Measurements from ENCODE around the gene PM20D1. TPM values are rescaled to one million over a fixed set of nuclear protein-coding genes. Genes with fewer than 3 reads are reported as not detected.

The PM20D1 gene
- polyA plus RNA-seq, 3 donors from 2014 or later: 1.9 to 3.1 (median 2.6) TPM

GRCh38 chr1:205809942-205810345, 40.0 kb downstream of the PM20D1 start:
- Mint-ChIP-seq H3K27me3 (ENCODE audit: low read depth in 3 of 3) (peaks cover 1 to 4% (median 4%) of the 10 kb centered on the region in 3 donors), H3K4me1 (peaks cover 66 to 82% of the 10 kb centered on the region in 2 donors), H3K27ac (no peak overlapping the region), H3K36me3 (peaks cover 0 to 10% (median 7%) of the 10 kb centered on the region in 3 donors), H3K4me3 (no peak overlapping the region), H3K9me3 (no peaks in the 10 kb centered on the region)
- no peak for DNase-seq

- Mint-ChIP-seq H3K4me1 (peaks cover 70 to 87% of the 10 kb centered on the region in 2 donors), H3K9me3 (no peaks in the 10 kb centered on the region), H3K36me3 (peaks cover 0 to 13% (median 7%) of the 10 kb centered on the region in 3 donors), H3K4me3 (peak overlapping the region in 2 of 5 donors; percentile 33), H3K27ac (no peak overlapping the region), H3K27me3 (ENCODE audit: low read depth in 3 of 3) (peaks cover 0 to 4% (median 4%) of the 10 kb centered on the region in 3 donors)
- no peak for DNase-seq
These were observed 40.5 kb downstream of the PM20D1 start for GRCh38 chr1:205809469-205809868.

- Mint-ChIP-seq H3K36me3 (peaks cover 0 to 9% (median 9%) of the 10 kb centered on the region in 3 donors), H3K4me3 (peak overlapping the region in 1 of 5 donors; percentile 29), H3K4me1 (peaks cover 43 to 63% of the 10 kb centered on the region in 2 donors), H3K27ac (peak overlapping the region in 3 of 6 donors; percentile 54 to 74 (median 59)), H3K9me3 (no peaks in the 10 kb centered on the region), H3K27me3 (ENCODE audit: low read depth in 3 of 3) (peaks cover 0 to 2% (median 2%) of the 10 kb centered on the region in 3 donors)
- DNase-seq: no peak
These were observed 44.7 kb downstream of the PM20D1 start for GRCh38 chr1:205805082-205805711.

GRCh38 chr1:205804605-205805004, 45.3 kb downstream of the PM20D1 start:
- peaks cover 0 to 2% (median 2%) of the 10 kb centered on the region in 3 donors for H3K27me3 Mint-ChIP-seq (ENCODE audit: low read depth in 3 of 3)
- H3K27ac Mint-ChIP-seq: peak overlapping the region in 2 of 6 donors; percentile 37 to 59
- no peak for DNase-seq
- peak overlapping the region in 1 of 5 donors; percentile 29 for H3K4me3 Mint-ChIP-seq
- H3K9me3 Mint-ChIP-seq: no peaks in the 10 kb centered on the region
- H3K4me1 Mint-ChIP-seq: peaks cover 41 to 58% of the 10 kb centered on the region in 2 donors
- H3K36me3 Mint-ChIP-seq: peaks cover 0 to 9% (median 9%) of the 10 kb centered on the region in 3 donors

- Mint-ChIP-seq H3K27me3 (ENCODE audit: low read depth in 3 of 3) (peaks cover 0 to 2% (median 0%) of the 10 kb centered on the region in 3 donors), H3K4me1 (peaks cover 36 to 52% of the 10 kb centered on the region in 2 donors), H3K9me3 (no peaks in the 10 kb centered on the region), H3K27ac (no peak overlapping the region), H3K4me3 (no peak overlapping the region), H3K36me3 (peaks cover 0 to 12% (median 5%) of the 10 kb centered on the region in 3 donors)
- no peak for DNase-seq
These were observed 45.9 kb downstream of the PM20D1 start for GRCh38 chr1:205803986-205804385.

GRCh38 chr1:205802060-205802459, 47.9 kb downstream of the PM20D1 start:
- peaks cover 0 to 2% (median 0%) of the 10 kb centered on the region in 3 donors for H3K27me3 Mint-ChIP-seq (ENCODE audit: low read depth in 3 of 3)
- H3K4me1 Mint-ChIP-seq: peaks cover 24 to 36% of the 10 kb centered on the region in 2 donors
- no peak overlapping the region for H3K27ac Mint-ChIP-seq
- H3K9me3 Mint-ChIP-seq: no peaks in the 10 kb centered on the region
- H3K36me3 Mint-ChIP-seq: peaks cover 12 to 22% (median 14%) of the 10 kb centered on the region in 3 donors
- H3K4me3 Mint-ChIP-seq: no peak overlapping the region
- no peak for DNase-seq

GRCh38 chr1:205800981-205801703, 48.8 kb downstream of the PM20D1 start:
- no peak for DNase-seq
- peak overlapping the region in 1 of 6 donors; percentile 7 for H3K27ac Mint-ChIP-seq
- H3K36me3 Mint-ChIP-seq: peaks cover 12 to 29% (median 14%) of the 10 kb centered on the region in 3 donors
- H3K9me3 Mint-ChIP-seq: no peaks in the 10 kb centered on the region
- peaks cover 18 to 27% of the 10 kb centered on the region in 2 donors for H3K4me1 Mint-ChIP-seq
- H3K27me3 Mint-ChIP-seq (ENCODE audit: low read depth in 3 of 3): peaks cover 0 to 4% (median 0%) of the 10 kb centered on the region in 3 donors
- H3K4me3 Mint-ChIP-seq: no peak overlapping the region

- no peak overlapping the region for H3K4me3 Mint-ChIP-seq
- no peaks in the 10 kb centered on the region for H3K9me3 Mint-ChIP-seq
- peaks cover 0 to 4% (median 0%) of the 10 kb centered on the region in 3 donors for H3K27me3 Mint-ChIP-seq (ENCODE audit: low read depth in 3 of 3)
- peaks cover 12 to 29% (median 14%) of the 10 kb centered on the region in 3 donors for H3K36me3 Mint-ChIP-seq
- peaks cover 11 to 20% of the 10 kb centered on the region in 2 donors for H3K4me1 Mint-ChIP-seq
- no peak for DNase-seq
- no peak overlapping the region for H3K27ac Mint-ChIP-seq
These were observed 49.5 kb downstream of the PM20D1 start for GRCh38 chr1:205800427-205800826.

- H3K27ac Mint-ChIP-seq: no peak overlapping the region
- H3K27me3 Mint-ChIP-seq (ENCODE audit: low read depth in 3 of 3): peaks cover 0 to 2% (median 0%) of the 10 kb centered on the region in 3 donors
- peaks cover 0 to 1% of the 10 kb centered on the region in 2 donors for H3K4me1 Mint-ChIP-seq
- no peaks in the 10 kb centered on the region for H3K9me3 Mint-ChIP-seq
- H3K4me3 Mint-ChIP-seq: no peak overlapping the region
- H3K36me3 Mint-ChIP-seq: peaks cover 20 to 36% (median 21%) of the 10 kb centered on the region in 3 donors
- DNase-seq: no peak
These were observed 51.4 kb downstream of the PM20D1 start for GRCh38 chr1:205798577-205798976.

- no peak for DNase-seq
- Mint-ChIP-seq H3K27ac (no peak overlapping the region), H3K4me3 (no peak overlapping the region), H3K36me3 (peaks cover 21 to 48% (median 27%) of the 10 kb centered on the region in 3 donors), H3K27me3 (ENCODE audit: low read depth in 3 of 3) (peaks cover 0 to 2% (median 0%) of the 10 kb centered on the region in 3 donors), H3K4me1 (no peaks in the 10 kb centered on the region), H3K9me3 (no peaks in the 10 kb centered on the region)
These were observed 52.8 kb downstream of the PM20D1 start for GRCh38 chr1:205797168-205797567.

GRCh38 chr1:205794011-205794730, 55.8 kb downstream of the PM20D1 start:
- Mint-ChIP-seq H3K27ac (peak overlapping the region in 2 of 6 donors; percentile 39 to 76), H3K4me3 (no peak overlapping the region), H3K36me3 (peaks cover 35 to 66% (median 38%) of the 10 kb centered on the region in 3 donors), H3K9me3 (no peaks in the 10 kb centered on the region), H3K27me3 (ENCODE audit: low read depth in 3 of 3) (peaks cover 0 to 2% (median 2%) of the 10 kb centered on the region in 3 donors), H3K4me1 (no peaks in the 10 kb centered on the region)
- no peak for DNase-seq

- H3K27me3 Mint-ChIP-seq (ENCODE audit: low read depth in 3 of 3): peaks cover 0 to 2% (median 2%) of the 10 kb centered on the region in 3 donors
- DNase-seq: no peak
- H3K36me3 Mint-ChIP-seq: peaks cover 29 to 59% (median 31%) of the 10 kb centered on the region in 3 donors
- H3K4me3 Mint-ChIP-seq: no peak overlapping the region
- H3K4me1 Mint-ChIP-seq: no peaks in the 10 kb centered on the region
- peak overlapping the region in 1 of 6 donors; percentile 63 for H3K27ac Mint-ChIP-seq
- H3K9me3 Mint-ChIP-seq: no peaks in the 10 kb centered on the region
These were observed 56.8 kb downstream of the PM20D1 start for GRCh38 chr1:205792961-205793673.

- peaks cover 27 to 59% (median 32%) of the 10 kb centered on the region in 3 donors for H3K36me3 Mint-ChIP-seq
- H3K27ac Mint-ChIP-seq: no peak overlapping the region
- H3K9me3 Mint-ChIP-seq: no peaks in the 10 kb centered on the region
- H3K4me3 Mint-ChIP-seq: no peak overlapping the region
- peaks cover 0 to 2% (median 2%) of the 10 kb centered on the region in 3 donors for H3K27me3 Mint-ChIP-seq (ENCODE audit: low read depth in 3 of 3)
- no peaks in the 10 kb centered on the region for H3K4me1 Mint-ChIP-seq
- no peak for DNase-seq
These were observed 57.5 kb downstream of the PM20D1 start for GRCh38 chr1:205792481-205792881.
